Heart left ventricle (tissue), 13 donors: ENCODE results near the gene TECR.

Source experiments
- POLR2A ChIP-seq, 2 donors: fragments of 450-650 bp; IDR thresholded peaks; one replicate each; pipeline ENCODE4 v1.6.1; 2017; ENCODE audit warnings: antibody characterized with exemption in 2 of 2, mild to moderate bottlenecking in 2 of 2, moderate library complexity in 2 of 2
- TF ChIP-seq, protein P1 (sequence below), 12 donors: fragments of 200-600 bp; sonication (generic) in 4 of 12; IDR thresholded peaks; one replicate each; pipeline versions ENCODE4 v1.5.0 to v1.8.0; 2018 to 2022; ENCODE audit warnings: antibody characterized with exemption in 12 of 12, mild to moderate bottlenecking in 5 of 12
- donor health status: ischemic (EF 13 %, LVEDD 7.1; RV severe dilation, severe dysfunction).
- donor health status: DM: no; HTN: yes; CAD: no.
- donor health status: DM: no; HTN: no; CAD: no.
- donor health status: ischemic (EF 25% LVEDD 6.9; RV normal size, moderate dysfunction).
- donor health status: ischemic (EF 25% LVEDD 5.7; RV mildly dilated, moderate dysfunction).
- donor health status: ischemic (EF 35%, LVEDD 5.7; RV mildly dilated, moderate dysfunction).
- donor health status: nonischemic (EF 11% LVEDD 7.7; RV severe dilation, severe dysfunction).
- donor health status: DM: yes; HTN: yes; CAD: no.
- donor health status: PGD.
- donor health status: ischemic (EF 29% LVEDD 5.4; RV normal size, mild dysfunction).
- donor health status: nonischemic (EF 23%, LVEDD 6.1; RV moderate dilation, normal function).

DNA sequence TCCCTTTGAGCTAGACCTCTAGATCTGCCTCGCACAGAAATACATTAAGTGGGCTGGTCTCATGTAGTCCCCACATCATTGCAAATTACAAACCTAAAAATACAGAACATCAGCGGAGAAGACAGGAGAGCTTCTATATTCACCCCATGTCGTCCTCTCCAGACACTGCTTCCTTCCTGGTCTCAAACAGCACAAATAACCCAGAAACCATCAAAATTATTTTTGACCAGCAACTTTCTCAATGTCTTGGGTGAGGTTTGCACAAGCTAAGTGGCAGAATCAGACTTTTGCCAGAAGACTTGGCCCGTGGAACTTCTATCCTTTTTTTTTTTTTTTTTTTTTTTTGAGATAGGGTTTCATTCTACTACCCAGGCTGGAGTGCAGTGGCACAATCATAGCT is 81.7 kb downstream of the TECR start:
- TF ChIP-seq, protein P1, sequence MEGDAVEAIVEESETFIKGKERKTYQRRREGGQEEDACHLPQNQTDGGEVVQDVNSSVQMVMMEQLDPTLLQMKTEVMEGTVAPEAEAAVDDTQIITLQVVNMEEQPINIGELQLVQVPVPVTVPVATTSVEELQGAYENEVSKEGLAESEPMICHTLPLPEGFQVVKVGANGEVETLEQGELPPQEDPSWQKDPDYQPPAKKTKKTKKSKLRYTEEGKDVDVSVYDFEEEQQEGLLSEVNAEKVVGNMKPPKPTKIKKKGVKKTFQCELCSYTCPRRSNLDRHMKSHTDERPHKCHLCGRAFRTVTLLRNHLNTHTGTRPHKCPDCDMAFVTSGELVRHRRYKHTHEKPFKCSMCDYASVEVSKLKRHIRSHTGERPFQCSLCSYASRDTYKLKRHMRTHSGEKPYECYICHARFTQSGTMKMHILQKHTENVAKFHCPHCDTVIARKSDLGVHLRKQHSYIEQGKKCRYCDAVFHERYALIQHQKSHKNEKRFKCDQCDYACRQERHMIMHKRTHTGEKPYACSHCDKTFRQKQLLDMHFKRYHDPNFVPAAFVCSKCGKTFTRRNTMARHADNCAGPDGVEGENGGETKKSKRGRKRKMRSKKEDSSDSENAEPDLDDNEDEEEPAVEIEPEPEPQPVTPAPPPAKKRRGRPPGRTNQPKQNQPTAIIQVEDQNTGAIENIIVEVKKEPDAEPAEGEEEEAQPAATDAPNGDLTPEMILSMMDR (IDR thresholded peaks at IDR 0.05): no peak
- TF ChIP-seq POLR2A (IDR thresholded peaks at IDR 0.05): no peak
